K562 (cell line): ENCODE measurements around the gene PDE11A. TPM values are rescaled to one million over a fixed set of nuclear protein-coding genes. Genes with fewer than 3 reads are reported as not detected.

Experiments
- ARHGAP35 ChIP-seq: fragments of 450-650 bp; IDR thresholded peaks from 2 replicates; pipeline ENCODE4 v1.6.1; 2018; ENCODE audit not compliant: partially characterized antibody
- CREB1 ChIP-seq, 2 experiments: sonication (generic) in 1 of 2; formaldehyde crosslinking in 1 of 2; IDR thresholded peaks; 2 replicates each; pipeline versions ENCODE4 v1.6.1 to v1.8.0; 2012 to 2022; ENCODE audit warnings: inconsistent platforms in 1 of 2, mild to moderate bottlenecking in 1 of 2, missing genetic modification reagents in 1 of 2, moderate library complexity in 1 of 2
- DNMT1 ChIP-seq: fragments of 450-650 bp; IDR thresholded peaks from 2 replicates; pipeline ENCODE4 v1.6.1; 2016; ENCODE audit warnings: antibody characterized with exemption, mild to moderate bottlenecking
- ELF4 ChIP-seq: fragments of 450-650 bp; formaldehyde crosslinking; IDR thresholded peaks from 2 replicates; pipeline ENCODE4 v1.4.0; 2022; ENCODE audit warnings: missing genetic modification characterization
- FOXK2 ChIP-seq, 2 experiments: fragments of 450-650 bp; IDR thresholded peaks in 1 of 2; conservative IDR thresholded peaks in 1 of 2; 2 replicates each; pipeline ENCODE4 v1.6.1; 2016; ENCODE audit warnings: low read depth in 2 of 2, mild to moderate bottlenecking in 1 of 2
- HMG20A ChIP-seq: fragments of 450-650 bp; formaldehyde crosslinking; conservative IDR thresholded peaks from 2 replicates; pipeline ENCODE4 v1.4.0; 2020; ENCODE audit warnings: mild to moderate bottlenecking, mixed read lengths
- NCOA2 ChIP-seq, 2 experiments: fragments of 450-650 bp; IDR thresholded peaks; 2 replicates each; pipeline ENCODE4 v1.6.1; 2018; ENCODE audit warnings: mild to moderate bottlenecking in 2 of 2, moderate library complexity in 1 of 2; ENCODE audit not compliant: partially characterized antibody in 2 of 2
- NR4A1 ChIP-seq, 2 experiments: fragments of 250-450 bp in 1 of 2; fragments of 450-650 bp in 1 of 2; sonication (Bioruptor Pico) in 1 of 2; IDR thresholded peaks; 2 replicates each; pipeline versions ENCODE4 v1.4.0 to v1.6.1; 2016 to 2020; ENCODE audit warnings: mild to moderate bottlenecking in 2 of 2, missing compliant biosample characterization in 1 of 2, missing genetic modification characterization in 1 of 2, moderate library complexity in 1 of 2
- PCBP2 ChIP-seq: fragments of 200-400 bp; formaldehyde crosslinking; IDR thresholded peaks from 2 replicates; pipeline ENCODE4 v1.6.1; 2018; ENCODE audit warnings: low read length, low read depth, mild to moderate bottlenecking, moderate library complexity; ENCODE audit not compliant: poor library complexity, severe bottlenecking
- ZNF224 ChIP-seq: sonication (generic); formaldehyde crosslinking; IDR thresholded peaks from 2 replicates; pipeline ENCODE4 v1.8.0; 2022; ENCODE audit warnings: mild to moderate bottlenecking, missing genetic modification reagents
- polyA plus RNA-seq, 8 experiments: library from polyadenylated mRNA; depleted of rRNA in 4 of 8; stranded (reverse) in 5 of 8; unstranded in 3 of 8; fragments of >200 nt; fragmentation: Nextera tagmentation in 2 of 8; fragmentation: Illumina TruSeq in 1 of 8; extraction: Ambion mirVana in 2 of 8; extraction: Trizol in 1 of 8; gene quantifications; 2 replicates each; pipeline versions ENCODE4 v1.2.1 to v1.2.3, GENCODE V29; 2011 to 2014; ENCODE audit warnings: inconsistent platforms in 1 of 8, missing spikeins in 1 of 8
- total RNA-seq, 7 experiments: library from RNA; depleted of rRNA in 6 of 7; stranded (reverse); fragments of >200 nt in 6 of 7; fragmentation: Illumina TruSeq in 2 of 7; extraction: Trizol in 2 of 7; gene quantifications; 2 replicates each; pipeline versions ENCODE4 v1.2.1 to v1.2.3, GENCODE V29; 2011 to 2021; ENCODE audit warnings: low replicate concordance in 1 of 7
- TF ChIP-seq, protein P1 (sequence below): fragments of 150-350 bp; IDR thresholded peaks from 2 replicates; pipeline ENCODE4 v1.6.1; 2014; ENCODE audit warnings: low read depth, mild to moderate bottlenecking, low read length, borderline replicate concordance
- TF ChIP-seq, protein P2 (sequence below): sonication (generic); formaldehyde crosslinking; IDR thresholded peaks from 2 replicates; pipeline ENCODE4 v1.8.0; 2022; ENCODE audit warnings: mild to moderate bottlenecking, low read depth, missing genetic modification reagents
- TF ChIP-seq, protein P3 (sequence below): fragments of 450-650 bp; formaldehyde crosslinking; IDR thresholded peaks from 2 replicates; pipeline ENCODE4 v1.4.0; 2022; ENCODE audit warnings: missing genetic modification characterization
- TF ChIP-seq, protein P4 (sequence below): fragments of 200-800 bp; sonication (Bioruptor generic); IDR thresholded peaks from 2 replicates; pipeline ENCODE4 v1.6.1; 2017; ENCODE audit warnings: missing genetic modification characterization, missing compliant biosample characterization
- TF ChIP-seq, protein P5 (sequence below): fragments of 250-450 bp; sonication (Bioruptor Pico); IDR thresholded peaks from 2 replicates; pipeline ENCODE4 v1.9.0; 2021; ENCODE audit warnings: mild to moderate bottlenecking, inconsistent platforms

Gene PDE11A
- total and polyA plus RNA-seq, 9 of the 15 experiments (the other 6 are each of a cell fraction or from before 2014, with no cell fraction given): 3.2 to 22.1 (median 5.7) TPM

DNA sequence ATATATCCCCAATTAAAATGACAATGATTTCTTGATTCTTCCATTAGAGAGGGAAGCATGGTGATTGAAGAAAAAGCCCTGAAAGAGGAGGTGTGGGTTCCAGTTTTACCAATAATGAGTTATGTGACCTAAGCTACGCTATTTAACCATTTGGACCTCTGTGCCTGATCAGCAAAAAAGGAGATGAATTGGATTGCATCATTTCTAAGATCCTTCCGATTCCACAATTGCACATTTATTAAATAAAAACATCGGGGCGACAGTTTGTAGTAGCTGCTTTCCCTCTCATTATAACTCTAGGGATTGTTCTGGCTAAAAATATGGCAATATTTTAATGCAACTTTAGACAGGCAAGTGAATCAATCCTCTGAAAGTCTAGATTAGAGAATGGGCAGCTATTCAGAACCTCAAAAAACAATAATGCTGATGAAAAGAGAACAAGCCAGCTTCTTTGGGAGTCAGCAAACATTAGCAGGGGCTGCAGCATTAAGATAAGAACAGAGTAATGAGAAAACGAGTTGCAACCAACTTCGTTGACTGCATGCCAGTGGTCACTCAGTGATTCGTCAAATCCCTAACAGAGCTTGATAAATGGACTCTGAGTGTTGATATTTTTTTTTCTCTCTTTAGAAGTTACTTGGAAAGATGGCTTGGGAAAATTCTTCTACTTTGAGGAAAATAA lies 378.8 kb downstream of the PDE11A start (continued):
- TF ChIP-seq, protein P1, sequence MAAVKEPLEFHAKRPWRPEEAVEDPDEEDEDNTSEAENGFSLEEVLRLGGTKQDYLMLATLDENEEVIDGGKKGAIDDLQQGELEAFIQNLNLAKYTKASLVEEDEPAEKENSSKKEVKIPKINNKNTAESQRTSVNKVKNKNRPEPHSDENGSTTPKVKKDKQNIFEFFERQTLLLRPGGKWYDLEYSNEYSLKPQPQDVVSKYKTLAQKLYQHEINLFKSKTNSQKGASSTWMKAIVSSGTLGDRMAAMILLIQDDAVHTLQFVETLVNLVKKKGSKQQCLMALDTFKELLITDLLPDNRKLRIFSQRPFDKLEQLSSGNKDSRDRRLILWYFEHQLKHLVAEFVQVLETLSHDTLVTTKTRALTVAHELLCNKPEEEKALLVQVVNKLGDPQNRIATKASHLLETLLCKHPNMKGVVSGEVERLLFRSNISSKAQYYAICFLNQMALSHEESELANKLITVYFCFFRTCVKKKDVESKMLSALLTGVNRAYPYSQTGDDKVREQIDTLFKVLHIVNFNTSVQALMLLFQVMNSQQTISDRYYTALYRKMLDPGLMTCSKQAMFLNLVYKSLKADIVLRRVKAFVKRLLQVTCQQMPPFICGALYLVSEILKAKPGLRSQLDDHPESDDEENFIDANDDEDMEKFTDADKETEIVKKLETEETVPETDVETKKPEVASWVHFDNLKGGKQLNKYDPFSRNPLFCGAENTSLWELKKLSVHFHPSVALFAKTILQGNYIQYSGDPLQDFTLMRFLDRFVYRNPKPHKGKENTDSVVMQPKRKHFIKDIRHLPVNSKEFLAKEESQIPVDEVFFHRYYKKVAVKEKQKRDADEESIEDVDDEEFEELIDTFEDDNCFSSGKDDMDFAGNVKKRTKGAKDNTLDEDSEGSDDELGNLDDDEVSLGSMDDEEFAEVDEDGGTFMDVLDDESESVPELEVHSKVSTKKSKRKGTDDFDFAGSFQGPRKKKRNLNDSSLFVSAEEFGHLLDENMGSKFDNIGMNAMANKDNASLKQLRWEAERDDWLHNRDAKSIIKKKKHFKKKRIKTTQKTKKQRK: no peak
- TF ChIP-seq PCBP2 (no peak), FOXK2 (conservative IDR thresholded peaks at IDR 0.05 in 1 of 2, IDR thresholded peaks at IDR 0.05 in 1 of 2; ENCODE audit: low read depth in 2 of 2) (peak; percentile 46 to 56; a peak in 2 of 4 replicates), ELF4 (CRISPR knock-in tag) (no peak), DNMT1 (no peak), CREB1 (IDR thresholded peaks at IDR 0.05) (peak; percentile 20; the same call in 1 of the 2 replicates), CREB1 (CRISPR knock-in tag; IDR thresholded peaks at IDR 0.05) (no peak), NR4A1 (CRISPR knock-in tag; IDR thresholded peaks at IDR 0.05) (no peak), NR4A1 (tag; IDR thresholded peaks at IDR 0.05) (no peak), NCOA2 (IDR thresholded peaks at IDR 0.05; ENCODE audit: partially characterized antibody in 2 of 2) (peak; percentile 31 to 37), HMG20A (CRISPR knock-in tag) (no peak), ARHGAP35 (no peak), ZNF224 (CRISPR knock-in tag) (no peak)
- TF ChIP-seq, protein P2, sequence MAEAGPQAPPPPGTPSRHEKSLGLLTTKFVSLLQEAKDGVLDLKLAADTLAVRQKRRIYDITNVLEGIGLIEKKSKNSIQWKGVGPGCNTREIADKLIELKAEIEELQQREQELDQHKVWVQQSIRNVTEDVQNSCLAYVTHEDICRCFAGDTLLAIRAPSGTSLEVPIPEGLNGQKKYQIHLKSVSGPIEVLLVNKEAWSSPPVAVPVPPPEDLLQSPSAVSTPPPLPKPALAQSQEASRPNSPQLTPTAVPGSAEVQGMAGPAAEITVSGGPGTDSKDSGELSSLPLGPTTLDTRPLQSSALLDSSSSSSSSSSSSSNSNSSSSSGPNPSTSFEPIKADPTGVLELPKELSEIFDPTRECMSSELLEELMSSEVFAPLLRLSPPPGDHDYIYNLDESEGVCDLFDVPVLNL (CRISPR knock-in tag): no peak
- TF ChIP-seq, protein P3, sequence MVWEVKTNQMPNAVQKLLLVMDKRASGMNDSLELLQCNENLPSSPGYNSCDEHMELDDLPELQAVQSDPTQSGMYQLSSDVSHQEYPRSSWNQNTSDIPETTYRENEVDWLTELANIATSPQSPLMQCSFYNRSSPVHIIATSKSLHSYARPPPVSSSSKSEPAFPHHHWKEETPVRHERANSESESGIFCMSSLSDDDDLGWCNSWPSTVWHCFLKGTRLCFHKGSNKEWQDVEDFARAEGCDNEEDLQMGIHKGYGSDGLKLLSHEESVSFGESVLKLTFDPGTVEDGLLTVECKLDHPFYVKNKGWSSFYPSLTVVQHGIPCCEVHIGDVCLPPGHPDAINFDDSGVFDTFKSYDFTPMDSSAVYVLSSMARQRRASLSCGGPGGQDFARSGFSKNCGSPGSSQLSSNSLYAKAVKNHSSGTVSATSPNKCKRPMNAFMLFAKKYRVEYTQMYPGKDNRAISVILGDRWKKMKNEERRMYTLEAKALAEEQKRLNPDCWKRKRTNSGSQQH (CRISPR knock-in tag): no peak
- TF ChIP-seq, protein P4, sequence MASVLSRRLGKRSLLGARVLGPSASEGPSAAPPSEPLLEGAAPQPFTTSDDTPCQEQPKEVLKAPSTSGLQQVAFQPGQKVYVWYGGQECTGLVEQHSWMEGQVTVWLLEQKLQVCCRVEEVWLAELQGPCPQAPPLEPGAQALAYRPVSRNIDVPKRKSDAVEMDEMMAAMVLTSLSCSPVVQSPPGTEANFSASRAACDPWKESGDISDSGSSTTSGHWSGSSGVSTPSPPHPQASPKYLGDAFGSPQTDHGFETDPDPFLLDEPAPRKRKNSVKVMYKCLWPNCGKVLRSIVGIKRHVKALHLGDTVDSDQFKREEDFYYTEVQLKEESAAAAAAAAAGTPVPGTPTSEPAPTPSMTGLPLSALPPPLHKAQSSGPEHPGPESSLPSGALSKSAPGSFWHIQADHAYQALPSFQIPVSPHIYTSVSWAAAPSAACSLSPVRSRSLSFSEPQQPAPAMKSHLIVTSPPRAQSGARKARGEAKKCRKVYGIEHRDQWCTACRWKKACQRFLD: no peak; the same call in 1 of the 2 replicates
- TF ChIP-seq, protein P5, sequence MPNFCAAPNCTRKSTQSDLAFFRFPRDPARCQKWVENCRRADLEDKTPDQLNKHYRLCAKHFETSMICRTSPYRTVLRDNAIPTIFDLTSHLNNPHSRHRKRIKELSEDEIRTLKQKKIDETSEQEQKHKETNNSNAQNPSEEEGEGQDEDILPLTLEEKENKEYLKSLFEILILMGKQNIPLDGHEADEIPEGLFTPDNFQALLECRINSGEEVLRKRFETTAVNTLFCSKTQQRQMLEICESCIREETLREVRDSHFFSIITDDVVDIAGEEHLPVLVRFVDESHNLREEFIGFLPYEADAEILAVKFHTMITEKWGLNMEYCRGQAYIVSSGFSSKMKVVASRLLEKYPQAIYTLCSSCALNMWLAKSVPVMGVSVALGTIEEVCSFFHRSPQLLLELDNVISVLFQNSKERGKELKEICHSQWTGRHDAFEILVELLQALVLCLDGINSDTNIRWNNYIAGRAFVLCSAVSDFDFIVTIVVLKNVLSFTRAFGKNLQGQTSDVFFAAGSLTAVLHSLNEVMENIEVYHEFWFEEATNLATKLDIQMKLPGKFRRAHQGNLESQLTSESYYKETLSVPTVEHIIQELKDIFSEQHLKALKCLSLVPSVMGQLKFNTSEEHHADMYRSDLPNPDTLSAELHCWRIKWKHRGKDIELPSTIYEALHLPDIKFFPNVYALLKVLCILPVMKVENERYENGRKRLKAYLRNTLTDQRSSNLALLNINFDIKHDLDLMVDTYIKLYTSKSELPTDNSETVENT (CRISPR knock-in tag): no peak
